ENCODE results near the gene BAIAP3.
"Not testable (repeated sequence)": the region's sequence is repeated elsewhere in the genome, so short reads cannot be mapped to it uniquely, and the experiment has no call there.

The BAIAP3 gene

GRCh38 chr16:1315081-1316032, 18.1 kb upstream of the BAIAP3 start:
- DNase-seq (ENCODE audit: low spot score) (no peak), FAIRE-seq (no peak)

DNA sequence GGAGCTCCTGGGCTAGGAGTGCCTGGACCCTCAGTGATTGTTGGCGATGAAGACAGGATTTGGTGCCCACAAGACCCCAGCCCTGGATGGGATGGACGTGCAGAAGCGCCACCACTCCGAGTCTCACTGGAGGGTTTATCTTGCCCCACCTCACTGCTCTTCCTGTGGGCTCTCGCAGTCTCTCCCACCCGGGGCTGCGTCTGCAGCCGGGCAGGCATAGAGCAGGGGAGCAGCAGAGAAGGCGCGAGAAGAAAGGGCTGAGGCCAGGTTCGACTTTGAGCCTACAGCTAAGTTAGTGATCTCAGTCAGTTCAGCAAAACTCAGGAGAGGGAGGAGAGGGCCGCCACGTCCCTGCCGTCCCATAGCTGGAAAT, 17.4 kb upstream of the BAIAP3 start:
- no peak for FAIRE-seq
- DNase-seq (ENCODE audit: low spot score): no peak

DNA sequence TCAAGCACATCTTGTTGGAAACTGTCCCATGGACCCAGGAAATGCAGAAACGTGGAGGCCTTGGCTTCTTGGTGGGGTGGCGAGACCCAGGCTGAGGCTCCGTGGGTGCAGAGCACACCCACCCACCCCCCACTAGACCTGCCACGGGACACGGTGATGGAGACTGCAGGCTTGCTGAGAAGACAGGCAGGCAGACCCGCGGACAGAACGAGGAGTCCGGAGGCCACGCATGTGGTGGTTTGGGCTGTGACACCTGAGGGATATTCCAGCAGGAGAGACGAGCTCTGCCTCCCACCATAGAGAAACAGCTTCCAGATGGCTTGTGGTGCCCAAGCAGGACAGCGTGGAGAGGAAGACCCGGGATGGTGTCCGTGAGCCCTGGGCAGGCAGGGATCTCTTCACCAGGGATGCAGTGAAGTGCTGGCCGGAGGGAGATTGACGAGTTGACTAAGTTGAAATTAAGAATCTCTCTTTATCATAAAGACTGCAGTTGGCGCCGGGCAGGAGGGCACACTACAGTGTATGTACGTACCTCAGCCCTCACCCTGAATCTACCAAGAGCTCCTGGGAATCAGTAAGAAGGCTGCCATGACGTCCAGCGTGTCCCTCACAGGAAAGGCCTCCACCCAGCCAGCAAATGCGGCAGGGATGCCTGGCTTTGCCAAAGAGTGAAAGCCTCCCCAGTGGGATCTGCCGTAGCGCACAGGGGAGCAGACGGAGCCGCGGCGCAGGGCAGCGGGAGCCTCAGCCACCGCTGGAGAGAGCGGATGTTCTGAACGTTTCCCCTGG, 15.8 kb upstream of the BAIAP3 start:
- DNase-seq (ENCODE audit: low spot score) (no peak), FAIRE-seq (no peak)

DNA sequence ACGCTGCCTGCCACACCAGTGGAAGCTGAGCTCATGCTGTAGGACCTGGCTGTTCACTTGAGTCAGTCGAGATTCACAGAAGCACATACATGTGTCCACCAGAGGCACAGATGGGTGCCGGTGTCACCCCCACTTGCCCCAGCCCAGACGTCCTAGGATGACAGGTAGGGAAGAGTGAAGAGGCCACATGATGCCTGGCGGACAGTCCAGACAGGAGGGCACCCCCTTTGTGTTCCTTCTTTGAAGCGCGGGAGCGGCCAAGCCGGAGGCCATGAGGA, 15.2 kb upstream of the BAIAP3 start:
- DNase-seq (ENCODE audit: low spot score): no peak
- FAIRE-seq: no peak

DNA sequence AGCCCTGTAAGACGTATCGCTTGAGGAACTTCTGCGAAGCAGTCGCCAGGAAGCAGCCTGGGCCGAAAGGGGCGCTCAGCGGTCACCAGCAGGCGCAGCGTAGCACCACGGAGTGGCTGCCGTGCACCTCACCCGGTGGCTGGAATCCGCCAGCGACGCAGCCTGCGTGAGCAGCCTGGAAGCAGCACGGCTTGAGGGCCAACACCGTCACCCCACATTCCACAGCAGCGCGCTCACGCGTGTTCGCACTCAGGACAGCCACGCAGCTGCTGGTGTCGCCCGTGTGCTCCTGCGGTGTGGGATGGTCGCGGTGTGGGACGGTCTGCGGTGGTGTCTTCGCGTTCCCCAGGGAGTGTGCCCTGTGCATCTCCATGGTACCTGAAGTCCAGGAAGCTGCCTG, 14.4 kb upstream of the BAIAP3 start:
- no peak for FAIRE-seq

DNA sequence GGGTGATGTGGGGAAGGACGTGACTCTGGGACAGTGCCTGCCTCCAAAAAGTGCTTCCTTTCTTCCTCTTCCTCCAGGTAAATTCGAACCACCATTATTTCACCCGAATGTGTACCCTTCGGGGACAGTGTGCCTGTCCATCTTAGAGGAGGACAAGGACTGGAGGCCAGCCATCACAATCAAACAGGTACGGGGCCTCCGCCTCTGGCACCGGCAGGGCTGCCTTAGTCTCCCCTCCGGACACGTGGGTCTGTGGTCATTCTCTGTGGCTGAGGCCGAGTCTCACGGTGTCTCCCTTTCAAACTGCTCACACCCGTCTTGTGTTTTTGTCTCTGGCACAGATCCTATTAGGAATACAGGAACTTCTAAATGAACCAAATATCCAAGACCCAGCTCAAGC, 13.3 kb upstream of the BAIAP3 start:
- DNase-seq (ENCODE audit: low spot score) (no peak), FAIRE-seq (no peak)

More for the DNA sequence above, 14.4 kb upstream of the BAIAP3 start:
- no peak for DNase-seq (ENCODE audit: low spot score)

GRCh38 chr16:1320658-1321240, 12.7 kb upstream of the BAIAP3 start:
- FAIRE-seq (no peak), DNase-seq (ENCODE audit: low spot score) (no peak)

DNA sequence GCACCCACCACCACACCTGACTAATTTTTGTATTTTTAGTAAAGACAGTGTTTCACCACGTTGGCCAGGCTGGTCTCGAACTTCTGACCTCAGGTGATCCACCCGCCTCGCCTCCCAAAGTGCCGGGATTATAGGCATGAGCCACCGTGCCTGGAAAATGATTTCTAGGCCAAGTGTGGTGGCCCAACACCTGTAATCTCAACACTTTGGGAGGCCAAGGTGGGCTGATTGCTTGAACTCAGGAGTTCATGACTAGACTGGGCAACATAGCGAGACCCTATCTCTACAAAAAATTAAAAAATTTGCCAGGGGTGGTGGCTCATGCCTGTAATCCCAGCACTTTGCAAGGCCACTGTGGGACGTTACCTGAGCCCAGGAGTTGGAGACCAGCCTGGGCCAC, 11.0 kb upstream of the BAIAP3 start:
- no peak for DNase-seq (ENCODE audit: low spot score)
- FAIRE-seq: no peak

DNA sequence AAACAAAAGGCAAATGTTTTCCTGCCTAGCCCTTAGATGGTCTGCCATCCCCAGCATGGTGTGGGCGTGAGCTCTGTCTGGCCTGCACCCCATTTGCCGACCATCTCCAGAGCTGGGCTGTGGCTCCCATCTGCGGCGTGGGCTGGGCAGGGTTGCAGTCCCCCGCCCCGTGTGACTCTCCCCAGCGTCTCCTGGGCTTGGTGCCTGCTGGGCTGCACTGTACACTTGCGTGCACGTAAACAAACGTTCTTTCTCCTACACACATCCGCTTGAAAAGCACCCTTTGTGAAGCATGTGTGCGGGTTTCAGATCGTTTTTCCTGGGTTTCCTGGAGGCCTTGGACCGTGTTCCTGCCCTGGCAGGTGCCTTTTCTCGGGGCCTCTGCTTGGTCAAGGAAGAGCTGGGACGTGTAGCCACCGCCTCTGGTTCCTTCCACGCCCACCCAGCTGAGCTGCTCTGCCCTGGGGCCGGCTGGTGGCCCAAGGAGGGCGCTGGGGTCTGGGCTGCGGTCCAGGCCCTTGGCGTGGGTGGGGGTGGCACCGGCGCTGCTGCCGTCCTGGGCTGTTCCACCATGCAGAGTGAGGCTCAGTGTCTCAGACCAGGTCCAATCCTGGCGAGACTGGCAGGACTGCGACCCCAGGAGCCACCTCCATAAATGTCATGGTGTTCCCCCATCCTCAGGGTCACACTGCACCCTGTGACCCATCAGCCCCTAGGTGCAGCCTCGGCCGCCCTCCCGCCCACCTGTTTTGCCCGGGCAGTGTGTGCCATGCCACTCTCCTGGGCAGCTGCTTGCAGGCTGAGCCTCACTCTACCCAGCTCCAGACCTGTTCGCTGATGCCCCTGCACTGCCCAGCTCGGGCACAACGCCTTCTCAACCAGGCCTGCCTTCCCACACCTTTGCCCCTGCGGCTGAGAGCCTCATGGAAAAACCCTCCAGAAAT, 9.9 kb upstream of the BAIAP3 start:
- no peak for FAIRE-seq
- no peak for DNase-seq (ENCODE audit: low spot score)

DNA sequence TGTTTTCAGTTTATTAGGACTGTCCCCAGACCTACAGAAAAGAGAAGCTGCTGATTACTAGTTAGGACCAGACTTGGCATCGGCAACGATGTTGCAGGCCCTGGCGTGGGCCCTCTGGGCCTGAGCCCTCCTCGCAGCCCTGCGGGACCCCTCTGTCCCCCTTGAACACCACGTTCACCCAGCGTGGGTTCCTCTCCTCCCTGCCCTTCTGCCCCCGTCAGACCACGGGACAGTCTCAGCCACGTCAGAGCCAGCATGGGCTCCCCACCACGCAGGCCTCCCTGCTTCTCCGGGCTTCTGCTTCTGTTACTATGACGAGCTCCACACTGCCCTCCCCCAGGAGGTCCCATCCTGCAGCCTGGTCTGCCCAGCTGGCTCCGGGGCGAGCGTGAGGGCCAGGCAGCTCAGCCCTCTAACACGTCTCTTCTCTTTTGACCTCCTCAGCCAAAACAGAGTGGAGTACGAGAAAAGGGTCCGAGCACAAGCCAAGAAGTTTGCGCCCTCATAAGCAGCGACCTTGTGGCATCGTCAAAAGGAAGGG, 9.1 kb upstream of the BAIAP3 start:
- no peak for FAIRE-seq
- DNase-seq (ENCODE audit: low spot score): no peak

- DNase-seq (ENCODE audit: low spot score) (no peak), FAIRE-seq (no peak)
Observed at GRCh38 chr16:1325261-1325660, 8.2 kb upstream of the BAIAP3 start.

DNA sequence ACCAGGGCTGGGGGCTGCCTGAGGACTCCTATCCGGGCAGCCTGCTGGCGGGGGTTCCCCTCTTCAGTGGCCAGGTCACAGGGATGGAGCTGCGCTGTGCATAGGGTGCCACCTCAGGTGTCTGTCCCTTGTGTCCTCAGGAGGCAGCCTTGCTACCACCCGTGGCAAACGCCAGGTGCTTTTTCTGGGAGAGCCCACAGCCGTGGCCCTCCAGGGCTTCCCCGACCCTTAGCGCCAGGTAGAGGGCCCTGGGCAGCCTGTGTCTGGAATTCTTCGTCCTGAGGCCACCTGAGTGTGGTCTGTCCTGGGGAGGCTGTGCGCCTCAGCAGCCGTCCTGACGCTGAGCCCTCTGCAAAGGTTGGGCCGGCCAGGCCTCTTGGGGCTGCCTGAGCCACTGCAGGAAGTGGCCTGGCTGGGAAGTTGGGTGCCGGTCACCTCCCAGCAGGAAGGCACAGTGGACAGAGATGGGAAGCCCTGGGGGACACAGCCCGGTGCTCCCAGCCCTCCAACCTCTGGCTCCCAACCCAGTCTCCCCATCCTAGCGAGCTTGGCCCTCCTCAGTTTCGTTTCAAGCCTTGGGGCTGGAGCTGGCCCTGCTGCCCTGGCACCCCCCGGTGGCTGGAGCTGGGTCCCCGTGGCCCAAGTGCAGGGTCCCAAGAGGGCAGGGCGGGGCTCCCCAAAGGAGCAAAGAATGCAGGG, 7.6 kb upstream of the BAIAP3 start:
- FAIRE-seq: no peak
- no peak for DNase-seq (ENCODE audit: low spot score)

- no peak for FAIRE-seq
- DNase-seq (ENCODE audit: low spot score): no peak
Observed at GRCh38 chr16:1326391-1326790, 7.1 kb upstream of the BAIAP3 start.

- DNase-seq (ENCODE audit: low spot score): no peak
- FAIRE-seq: no peak
Observed at GRCh38 chr16:1326946-1327618, 6.4 kb upstream of the BAIAP3 start.

- no peak for FAIRE-seq
- DNase-seq (ENCODE audit: low spot score): no peak
Observed at GRCh38 chr16:1327619-1327947, 5.9 kb upstream of the BAIAP3 start.

- not testable (repeated sequence) for FAIRE-seq
Observed at GRCh38 chr16:1328136-1328535, 5.3 kb upstream of the BAIAP3 start.

DNA sequence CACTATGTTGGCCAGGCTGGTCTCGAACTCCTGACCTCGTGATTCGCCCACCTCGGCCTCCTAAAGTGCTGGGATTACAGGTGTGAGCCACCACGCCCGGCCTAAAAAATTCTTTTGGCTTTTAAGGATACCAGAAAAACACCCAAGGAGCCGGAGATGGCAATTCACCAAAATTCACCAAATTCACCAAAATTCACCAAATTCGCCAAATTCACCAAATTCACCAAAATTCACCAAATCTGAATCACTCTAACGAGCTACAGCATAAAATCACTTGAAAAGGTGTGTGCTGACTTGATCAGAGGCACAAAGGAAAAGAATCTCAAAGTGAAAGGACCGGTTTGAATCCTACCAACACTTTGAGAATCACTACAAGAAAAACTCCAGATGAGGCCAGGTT, 4.5 kb upstream of the BAIAP3 start:
- not testable (repeated sequence) for FAIRE-seq; DNase-seq (ENCODE audit: low spot score)

More at GRCh38 chr16:1328136-1328535, 5.3 kb upstream of the BAIAP3 start:
- DNase-seq (ENCODE audit: low spot score): not testable (repeated sequence)

DNA sequence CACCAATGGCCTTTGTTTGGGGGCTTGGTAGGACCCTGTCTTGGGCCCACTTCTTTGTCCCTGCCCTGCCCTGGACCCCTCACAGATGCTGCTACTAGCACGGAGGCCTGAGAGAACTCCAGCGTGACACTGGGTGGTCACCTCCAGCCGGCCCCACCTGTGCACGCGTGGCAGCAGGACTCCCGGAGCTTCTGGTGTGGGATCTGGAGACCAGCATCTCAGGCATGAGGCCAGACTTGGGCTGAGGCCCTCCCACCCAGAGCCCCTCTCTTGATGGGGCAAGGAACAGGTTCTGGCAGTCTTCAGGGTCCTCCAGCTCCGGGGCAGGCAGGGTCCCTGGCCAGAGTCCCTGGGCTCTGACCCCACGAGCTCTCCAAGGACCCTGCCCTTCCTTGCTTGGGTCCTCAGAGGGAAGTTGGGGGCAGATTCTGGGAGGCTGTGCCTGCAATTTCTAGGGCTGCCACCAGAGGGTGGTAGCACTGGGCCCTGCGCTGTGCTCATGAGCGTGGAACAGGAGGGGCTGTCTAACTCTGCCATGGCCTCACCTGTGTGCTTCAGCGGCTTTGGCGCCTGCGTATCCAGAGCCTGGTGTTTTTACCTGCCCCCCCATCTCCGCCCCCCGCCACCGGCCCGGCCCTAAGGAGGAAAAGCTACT, 3.1 kb upstream of the BAIAP3 start:
- no peak for FAIRE-seq
- DNase-seq (ENCODE audit: low spot score): no peak

GRCh38 chr16:1330931-1331711, 2.3 kb upstream of the BAIAP3 start:
- DNase-seq (ENCODE audit: low spot score) (no peak), FAIRE-seq (no peak)

Measured in RCC 7860 (cell line).